GM21526 (cell line): ENCODE data around the gene RTL5.
"Not testable (repeated sequence)": the region's sequence is repeated elsewhere in the genome, so short reads cannot be mapped to it uniquely, and the experiment has no call there.

Experiments
- ATAC-seq: cut with Tn5 transposase; IDR thresholded peaks from one replicate; pipeline ENCODE4 v1.9.1; 2021; ENCODE audit warnings: moderate library complexity; ENCODE audit not compliant: unreplicated experiment, low FRiP score

The RTL5 gene

DNA sequence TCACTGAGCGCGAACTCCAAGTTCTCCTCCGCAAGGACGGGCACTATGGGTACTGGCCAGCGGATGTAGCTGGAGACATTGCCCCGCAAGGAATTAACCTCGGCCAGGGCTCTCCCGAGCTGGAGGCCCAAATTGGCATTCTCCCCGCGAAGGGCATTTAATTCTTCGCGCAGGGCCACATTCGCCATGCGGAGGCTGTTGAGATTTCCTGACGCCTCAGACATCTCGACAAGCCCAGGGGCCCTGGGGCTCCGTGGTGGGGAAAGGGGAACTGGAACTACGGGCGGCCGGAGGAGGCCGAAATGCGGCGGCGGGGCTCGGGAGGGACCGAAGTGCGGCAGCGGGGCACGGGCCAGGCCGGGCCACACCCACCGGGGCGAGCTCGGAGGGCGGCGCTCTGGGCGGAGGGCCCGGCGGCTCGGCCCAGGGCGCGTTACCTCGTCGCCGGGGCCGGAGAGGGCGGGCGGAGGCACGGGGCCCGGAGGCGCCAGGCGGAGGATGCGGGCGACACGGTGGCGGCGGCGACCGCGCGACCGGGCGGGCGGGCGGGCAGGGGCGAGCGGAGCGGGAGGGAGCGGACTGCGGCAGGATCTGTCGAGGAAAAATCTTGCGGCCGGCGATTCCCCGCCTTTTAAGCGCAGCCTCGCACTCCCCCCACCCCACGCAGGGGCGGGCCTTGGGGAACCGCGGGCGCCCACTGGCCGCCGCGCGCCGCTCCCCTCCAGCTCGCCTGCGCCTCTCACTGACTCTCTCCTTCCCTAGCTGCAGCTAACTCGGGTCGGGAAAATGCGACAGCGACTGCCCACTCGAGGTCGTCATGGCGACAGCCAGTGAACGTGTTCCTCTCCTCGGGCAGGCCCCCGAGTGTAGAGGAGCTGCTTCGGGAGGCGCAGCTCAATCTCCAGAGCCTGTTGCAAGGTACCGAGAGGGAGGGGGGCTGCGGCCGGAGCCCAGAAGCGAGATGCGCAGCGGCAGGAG, at the start of gene RTL5:
RTL5 (minus strand) TSS at position 599 of the 978 bp plus-strand sequence.
- ATAC-seq: peak; percentile 60

DNA sequence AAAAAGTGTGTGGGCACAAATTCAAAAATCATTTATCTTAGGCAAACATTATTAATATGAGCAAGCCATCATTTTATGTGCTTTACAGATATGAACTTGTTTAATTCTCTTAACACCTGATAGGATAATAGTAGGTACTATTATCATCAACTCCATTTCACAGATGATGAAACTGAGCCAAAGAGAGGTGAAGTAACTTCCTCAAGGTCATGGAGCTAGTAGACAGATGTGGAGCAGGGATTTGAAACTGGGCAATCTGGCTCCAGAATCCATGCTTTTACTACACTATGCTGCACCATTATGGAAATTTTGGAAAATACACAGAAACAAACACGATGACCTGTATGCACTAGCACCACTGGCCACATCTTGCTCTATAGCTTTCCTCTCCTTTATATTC, 48.8 kb upstream of the RTL5 start:
- no peak for ATAC-seq

DNA sequence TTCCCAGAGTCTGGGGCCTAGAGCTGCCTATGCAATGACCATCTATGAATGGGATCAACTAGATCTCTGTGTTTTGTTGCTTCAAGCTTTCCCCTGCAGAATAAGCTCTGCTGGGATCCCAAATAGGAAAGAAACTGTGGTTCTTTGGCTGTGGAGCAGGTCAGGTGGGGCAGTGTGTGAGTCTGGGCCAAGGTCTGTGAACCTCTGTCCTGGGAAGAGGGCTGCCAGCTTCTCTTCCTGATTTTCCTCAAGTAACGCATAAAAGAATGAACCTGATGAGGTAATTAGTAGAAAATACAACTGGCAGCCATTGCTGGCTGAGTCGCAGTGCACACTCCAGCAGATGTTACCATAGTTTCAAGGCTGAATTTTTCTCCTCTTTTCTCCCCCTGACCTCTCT, 45.3 kb upstream of the RTL5 start:
- no peak for ATAC-seq

DNA sequence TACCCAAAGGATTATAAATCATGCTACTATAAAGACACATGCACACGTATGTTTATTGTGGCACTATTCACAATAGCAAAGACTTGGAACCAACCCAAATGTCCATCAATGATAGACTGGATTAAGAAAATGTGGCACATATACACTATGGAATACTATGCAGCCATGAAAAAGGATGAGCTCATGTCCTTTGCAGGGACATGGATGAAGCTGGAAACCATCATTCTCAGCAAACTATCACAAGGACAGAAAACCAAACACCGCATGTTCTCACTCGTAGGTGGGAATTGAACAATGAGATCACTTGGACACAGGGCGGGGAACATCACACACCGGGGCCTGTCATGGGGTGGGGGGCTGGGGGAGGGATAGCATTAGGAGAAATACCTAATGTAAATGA, 44.6 kb upstream of the RTL5 start:
- ATAC-seq: not testable (repeated sequence)

DNA sequence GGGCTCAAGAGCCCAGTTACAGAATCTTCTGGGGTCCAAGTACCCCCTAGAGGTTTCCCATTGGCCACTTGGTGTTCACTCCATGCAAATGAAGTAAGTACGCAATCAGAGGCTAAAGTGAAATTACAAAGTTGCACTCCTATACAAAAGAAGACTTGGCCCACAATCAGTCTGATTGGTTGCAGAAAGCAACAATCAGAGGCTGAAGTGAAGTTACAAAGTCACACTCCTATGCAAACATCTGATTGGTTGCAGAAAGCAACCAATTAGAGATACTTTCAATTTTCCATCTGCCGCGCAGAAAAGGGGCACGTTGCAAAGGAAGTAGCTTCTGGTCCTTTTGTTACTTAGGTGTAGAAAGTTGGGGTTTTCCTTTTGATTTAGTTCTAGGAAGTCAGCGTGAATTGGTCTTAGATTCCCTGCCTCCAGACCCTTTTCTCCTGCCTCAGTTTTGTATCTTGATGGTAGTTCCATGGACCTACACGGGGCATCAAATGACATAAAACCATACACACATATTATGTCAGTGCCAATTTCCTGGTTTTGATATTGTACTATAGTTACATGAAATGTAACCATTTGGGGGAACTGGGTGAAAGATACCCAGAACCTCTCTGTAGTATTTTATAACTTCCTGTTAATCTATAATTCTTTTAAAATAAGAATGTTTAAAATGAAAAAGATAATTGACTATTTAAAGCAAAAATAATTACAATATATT, 37.5 kb upstream of the RTL5 start:
- no peak for ATAC-seq

DNA sequence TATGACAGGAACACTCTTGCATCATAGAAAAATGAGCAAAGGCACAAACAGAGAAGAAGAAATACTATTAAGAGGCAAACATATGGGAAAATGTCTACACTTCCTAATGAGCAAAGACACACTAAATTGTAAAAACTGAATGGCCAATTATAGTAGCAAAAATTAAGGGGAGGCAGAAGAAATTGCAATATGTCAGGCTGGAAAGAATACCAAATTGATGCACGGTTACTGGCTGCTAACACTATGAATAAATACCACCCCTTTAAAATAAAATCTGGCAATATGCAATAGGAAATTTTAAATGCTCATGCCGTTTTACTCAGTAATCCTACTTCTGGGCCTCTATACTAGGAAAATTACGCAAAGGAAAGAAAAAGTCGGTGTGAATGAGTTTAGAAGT, 33.8 kb upstream of the RTL5 start:
- ATAC-seq: no peak

DNA sequence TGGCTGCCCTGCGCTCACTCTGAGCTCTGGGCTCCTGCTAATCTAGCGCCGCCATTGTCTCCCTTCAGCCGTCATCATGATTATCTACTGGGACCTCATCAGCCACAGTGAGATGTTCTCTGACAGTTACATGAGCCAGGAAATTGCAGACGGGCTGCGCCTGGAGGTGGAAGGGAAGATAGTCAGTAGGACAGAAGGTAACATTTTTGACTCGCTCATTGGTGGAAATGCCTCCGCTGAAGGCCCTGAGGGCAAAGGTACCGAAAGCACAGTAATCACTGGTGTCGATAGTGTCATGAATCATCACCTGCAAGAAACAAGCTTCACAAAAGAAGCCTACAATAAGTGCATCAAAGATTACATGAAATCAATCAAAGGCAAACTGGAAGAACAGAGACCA, 28.1 kb upstream of the RTL5 start:
- no peak for ATAC-seq

DNA sequence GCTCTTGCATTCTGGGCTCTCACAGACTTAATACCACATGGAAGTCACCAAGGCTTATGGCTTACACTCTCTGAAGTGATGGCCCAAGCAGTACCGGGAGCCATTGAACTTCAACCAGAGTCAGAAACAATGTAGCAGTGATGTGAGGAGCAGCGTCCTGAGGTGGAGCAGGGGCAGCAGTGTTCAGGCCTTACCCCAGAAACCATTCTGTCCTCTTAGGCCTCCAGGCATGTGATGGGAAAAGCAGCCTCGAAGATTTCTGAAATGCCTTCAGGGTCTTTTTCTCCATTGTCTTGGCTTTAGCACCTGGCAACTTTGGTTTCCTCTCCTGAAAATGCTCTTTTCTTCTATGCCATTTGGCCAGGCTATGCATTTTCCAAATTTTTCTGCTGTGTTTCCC, 27.1 kb upstream of the RTL5 start:
- ATAC-seq: no peak

DNA sequence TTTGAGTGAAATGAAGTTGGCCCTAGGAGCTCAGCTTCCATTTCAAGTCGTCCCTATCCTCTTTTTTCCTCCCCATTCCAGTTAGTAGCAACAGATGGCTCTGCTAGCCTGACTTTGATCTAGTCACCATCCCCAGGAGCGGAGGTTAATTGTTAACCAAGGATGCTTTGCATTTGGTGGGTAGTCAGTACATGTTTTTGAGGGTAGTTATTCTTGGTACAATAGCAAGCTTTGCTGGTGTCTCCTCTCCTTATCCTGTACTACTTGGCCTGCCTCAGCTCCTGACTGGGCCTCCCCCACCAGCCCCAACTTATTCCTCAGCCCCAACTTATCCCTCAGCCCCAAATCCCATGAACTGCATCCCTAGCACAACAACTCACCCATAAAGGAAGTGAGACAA, 14.8 kb upstream of the RTL5 start:
- no peak for ATAC-seq

DNA sequence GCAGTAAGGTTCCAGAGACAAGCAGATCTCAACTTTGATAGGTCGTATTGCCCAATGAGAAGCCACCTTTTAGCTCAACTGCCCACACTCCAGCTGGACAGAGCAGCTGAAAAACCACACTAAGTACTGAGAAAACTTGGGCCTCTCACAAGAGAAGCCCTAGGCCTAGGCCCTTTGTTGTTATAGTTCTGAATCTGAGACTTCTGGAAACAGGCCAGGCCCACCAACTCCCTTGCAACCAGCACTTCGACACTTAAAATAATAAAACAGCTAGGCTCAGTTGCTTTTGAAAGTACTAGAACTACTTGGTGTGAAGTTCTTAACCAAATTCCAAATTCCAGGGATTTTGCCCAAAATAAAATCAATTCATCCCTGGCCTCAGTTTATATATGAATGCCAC, 13.5 kb upstream of the RTL5 start:
- ATAC-seq: no peak

DNA sequence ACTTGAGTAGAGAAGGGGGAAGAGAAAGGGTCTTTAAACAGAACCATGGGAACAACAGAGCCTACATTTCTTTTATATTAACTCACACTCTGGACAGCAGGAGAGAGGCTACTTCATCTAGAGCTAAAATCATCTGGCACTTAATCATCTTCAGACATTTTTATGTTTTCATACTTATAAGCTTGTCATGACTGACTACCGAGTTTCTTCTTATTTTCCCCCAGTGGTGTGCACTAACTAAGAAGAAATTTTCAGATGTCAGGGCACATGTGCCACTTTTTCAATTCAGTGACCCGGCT, 11.8 kb upstream of the RTL5 start:
- no peak for ATAC-seq

DNA sequence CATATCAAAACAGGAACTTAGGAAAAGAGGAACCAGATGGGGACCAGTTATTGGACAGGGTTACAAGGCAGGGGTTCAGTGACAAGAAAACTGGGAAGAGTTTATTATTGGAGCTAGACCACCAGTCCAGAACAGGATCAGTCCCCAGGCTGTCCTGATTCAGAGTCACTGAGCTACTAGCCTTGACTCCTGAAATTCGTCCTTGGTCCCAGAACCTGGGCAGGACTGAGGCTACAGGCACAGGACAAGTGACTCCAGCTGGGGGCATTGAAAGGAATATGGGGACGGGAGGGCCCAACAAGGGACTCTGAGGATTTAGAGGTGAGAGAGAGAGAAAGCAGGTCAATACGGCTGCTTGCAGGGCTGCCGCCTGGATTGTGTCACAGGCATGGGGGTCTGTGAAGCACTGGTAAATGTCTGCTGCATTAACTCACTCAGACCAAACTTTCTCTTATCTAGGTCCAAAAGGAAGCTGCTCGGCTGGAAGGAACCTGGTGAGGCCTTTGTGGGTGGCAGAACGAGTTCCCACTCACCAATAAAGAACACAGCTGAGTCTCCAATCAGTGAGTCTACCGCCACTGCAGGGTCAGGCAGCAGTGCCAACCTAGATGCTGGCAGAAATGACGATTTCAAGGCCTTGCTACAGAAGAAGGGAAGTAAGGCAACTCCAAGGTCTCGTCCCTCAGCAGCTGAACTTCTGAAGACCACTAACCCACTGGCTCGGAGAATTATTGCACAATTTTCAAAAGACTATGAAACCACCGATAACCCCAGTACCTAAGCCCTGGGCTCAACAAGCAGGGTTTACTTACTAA, 11.3 kb upstream of the RTL5 start:
- no peak for ATAC-seq

DNA sequence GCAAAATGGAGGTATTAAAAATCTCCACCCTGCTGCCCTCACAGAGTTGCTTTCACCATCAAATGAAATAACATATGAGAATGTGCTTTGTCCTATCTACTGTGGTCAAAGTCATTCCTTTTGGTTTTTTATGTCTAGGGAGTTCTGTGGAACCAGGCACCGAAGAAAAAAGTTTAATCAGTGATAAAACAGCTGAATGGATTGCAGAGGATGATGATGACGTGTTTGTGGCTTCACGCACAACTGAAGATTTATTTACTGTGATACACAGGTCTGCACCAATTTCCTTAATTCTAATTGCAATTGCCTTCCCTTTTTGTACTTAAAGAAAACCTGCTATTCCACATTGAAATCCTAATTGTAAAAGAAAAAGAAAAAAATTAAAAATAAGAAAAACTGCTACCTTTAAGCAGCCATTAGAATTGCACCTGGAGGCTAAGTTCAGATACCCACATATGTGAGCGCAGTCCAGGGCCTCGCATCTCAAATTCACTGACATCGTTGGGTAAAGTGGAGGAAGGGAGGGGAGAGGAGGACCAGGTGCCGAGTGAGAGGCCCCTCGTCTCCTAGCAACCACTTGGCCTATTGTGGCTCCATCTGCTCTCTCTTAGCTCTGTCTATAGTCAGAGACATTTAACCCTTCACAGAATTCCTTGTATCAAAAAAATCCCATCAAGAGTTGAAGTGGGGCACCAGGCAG, 10.5 kb upstream of the RTL5 start:
- no peak for ATAC-seq

DNA sequence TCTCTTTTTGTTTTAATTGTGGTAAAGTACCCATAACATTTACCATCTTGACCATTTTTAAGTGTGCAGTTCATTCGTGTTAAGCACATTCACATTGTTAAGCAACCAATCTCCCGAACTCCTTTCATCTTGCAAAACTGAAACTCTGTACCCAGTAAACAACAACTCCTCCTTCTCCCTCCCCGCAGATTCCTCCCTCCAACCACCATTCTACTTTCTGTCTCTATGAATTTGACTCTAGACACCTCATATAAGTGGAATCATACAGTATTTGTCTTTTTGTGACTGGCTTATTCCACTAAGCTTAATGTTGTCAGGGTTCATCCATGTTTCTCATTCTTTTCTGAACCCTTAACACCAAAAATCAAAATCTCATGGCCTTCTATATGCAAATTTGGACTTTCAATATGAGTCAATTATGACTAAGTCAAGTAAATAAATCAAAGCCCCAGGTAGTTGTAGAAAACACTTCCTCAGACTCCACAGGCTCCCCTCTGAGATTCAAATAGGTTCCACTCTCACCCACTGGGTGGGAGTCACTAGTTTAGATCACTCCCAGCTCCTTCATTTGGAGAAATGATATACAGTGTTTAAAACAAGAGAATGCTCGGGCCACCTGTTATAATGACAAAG, 9.8 kb upstream of the RTL5 start:
- peak; percentile 64 for ATAC-seq

DNA sequence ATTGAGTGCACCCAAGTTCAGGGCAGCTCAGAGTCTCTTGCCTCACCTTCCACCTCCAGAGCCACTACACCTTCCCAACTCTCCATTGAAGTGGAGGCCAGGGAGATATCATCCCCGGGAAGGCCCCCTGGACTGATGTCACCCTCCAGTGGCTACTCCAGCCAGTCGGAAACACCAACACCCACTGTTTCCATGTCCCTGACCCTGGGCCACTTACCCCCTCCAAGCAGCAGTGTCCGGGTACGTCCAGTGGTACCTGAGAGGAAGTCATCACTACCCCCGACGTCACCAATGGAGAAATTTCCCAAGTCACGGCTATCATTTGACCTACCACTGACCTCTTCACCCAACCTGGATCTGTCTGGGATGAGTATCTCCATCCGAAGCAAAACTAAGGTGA, 7.8 kb upstream of the RTL5 start:
- no peak for ATAC-seq

DNA sequence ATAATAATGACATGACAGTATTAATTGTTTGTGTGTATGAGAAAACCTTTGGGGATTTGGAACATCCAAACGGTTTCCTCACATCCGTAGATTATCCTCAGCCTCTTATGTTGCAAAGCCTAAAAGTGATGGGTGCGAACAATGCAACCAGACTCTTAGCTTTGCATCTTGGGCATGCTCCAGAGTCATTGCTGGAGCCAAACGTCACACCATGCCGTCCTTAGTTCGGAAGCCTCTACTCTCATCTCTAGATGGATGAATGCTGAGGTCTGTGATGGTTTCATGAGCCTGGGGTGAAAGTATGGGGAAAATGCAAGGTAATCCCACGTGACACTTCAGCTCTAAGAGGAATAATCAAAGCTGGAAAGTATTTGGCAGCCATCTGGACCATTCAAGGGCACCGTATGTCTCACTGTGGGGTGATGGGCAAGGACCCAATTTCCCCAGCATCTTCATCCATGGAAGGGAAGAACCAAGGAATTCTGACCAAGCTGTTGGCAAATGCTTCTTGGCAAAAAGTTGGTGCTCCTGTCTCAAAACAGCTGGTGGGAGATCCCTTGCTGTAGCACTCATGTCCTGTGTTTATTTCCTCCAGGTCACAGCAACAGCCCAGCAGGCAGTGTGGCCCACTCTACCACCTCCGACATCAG, 6.3 kb upstream of the RTL5 start:
- ATAC-seq: no peak

DNA sequence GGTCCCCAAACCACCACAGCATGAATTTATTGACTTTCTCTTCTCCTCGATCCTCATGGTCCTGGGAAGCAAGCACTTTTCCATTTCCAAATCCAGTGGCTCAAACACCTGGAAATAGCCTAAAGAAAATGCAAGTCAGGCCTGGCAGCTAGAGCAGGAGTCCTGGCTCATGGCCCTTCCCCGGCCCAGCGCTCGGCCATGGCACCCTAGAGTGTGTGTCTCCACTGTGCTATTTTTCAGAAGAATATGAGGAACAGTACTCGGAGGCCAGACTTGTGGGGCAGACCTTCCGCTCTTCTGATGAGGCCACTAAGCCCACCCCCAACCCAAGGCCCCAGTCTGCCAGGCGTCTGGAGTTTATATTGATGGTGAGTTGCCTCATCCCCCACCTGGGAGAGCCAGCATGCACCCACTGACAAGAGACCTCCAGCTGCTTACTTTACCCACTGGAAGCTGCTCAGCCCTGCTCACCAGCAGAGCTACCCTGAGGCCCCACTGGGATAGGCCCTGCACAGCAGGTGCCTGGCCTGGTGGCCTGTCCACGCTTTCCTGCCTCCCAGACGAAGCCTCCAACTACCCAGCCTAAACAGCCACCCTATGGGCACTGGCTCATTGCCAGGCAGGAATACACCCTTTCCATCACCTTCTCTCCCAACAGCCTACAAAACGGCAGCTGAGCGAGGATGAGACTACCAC, 2.3 kb upstream of the RTL5 start:
- ATAC-seq: no peak

DNA sequence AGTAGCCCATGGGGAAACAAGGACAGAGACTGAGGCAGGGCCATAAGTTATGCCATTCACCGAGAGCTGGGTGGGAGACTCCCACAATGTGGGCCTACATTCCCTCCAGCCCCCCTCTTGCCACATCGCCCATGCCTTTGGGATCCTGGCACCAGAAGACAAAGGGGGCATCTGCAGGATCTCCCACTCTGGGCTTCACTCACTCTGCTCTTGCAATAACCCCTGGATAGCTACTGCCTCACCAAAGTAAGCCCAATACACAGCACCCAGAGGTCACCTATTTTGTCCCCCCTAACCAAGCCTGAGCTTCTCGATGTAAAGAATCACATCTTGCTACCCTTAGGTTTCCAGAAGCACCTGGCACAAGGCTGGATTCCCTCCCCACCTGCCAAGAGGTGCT, 741 bp upstream of the RTL5 start:
- ATAC-seq: no peak

DNA sequence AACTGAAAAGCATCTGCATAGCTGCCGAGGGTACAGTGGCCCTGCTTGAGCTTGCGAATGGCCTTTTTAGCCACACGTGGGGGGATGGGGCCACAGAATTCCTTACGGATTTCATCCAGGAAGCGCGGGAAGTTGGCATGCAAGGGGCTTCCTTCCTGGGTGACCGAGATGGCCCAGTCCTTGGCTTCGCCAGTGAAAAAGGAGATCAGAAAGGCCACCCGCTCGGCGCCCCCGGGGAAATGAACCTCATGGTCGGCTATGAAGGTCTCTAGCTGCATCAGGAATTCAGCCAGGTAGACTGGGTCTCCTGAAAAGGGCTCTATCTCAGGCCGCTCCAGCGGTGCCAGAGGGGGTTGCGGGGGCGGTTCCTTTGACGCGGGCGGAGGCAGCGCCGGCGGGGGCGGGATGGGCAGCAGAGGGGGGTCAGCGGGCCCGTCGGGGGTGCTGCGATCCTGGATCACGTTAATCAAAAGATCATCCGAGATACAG, 909 bp downstream of the RTL5 start:
- ATAC-seq: no peak
